NB4 (cell line): ENCODE data around the gene DSP.

Experiments
- DNase-seq: peaks from one replicate; pipeline ENCODE4 v3.0.0; 2010; ENCODE audit warnings: low read depth
- H3K4me3 ChIP-seq: one replicate; pipeline ENCODE4 v1.5.1; 2011; ENCODE audit warnings: mild to moderate bottlenecking, low read depth, low read length, moderate library complexity
- MYC ChIP-seq: IDR thresholded peaks from 2 replicates; pipeline ENCODE4 v1.6.1; 2011; ENCODE audit warnings: low read depth, low read length
- POLR2A ChIP-seq: IDR thresholded peaks from 2 replicates; pipeline ENCODE4 v1.6.1; 2011; ENCODE audit warnings: mild to moderate bottlenecking; ENCODE audit not compliant: insufficient read length; ENCODE audit errors: extremely low read depth
- TF ChIP-seq, protein P1 (sequence below): IDR thresholded peaks from one replicate; pipeline ENCODE4 v1.5.1; 2012; ENCODE audit warnings: low read depth, low read length
- TF ChIP-seq, protein P2 (sequence below): IDR thresholded peaks from 2 replicates; pipeline ENCODE4 v1.6.1; 2011; ENCODE audit warnings: low read depth, low read length

The DSP gene

DNA sequence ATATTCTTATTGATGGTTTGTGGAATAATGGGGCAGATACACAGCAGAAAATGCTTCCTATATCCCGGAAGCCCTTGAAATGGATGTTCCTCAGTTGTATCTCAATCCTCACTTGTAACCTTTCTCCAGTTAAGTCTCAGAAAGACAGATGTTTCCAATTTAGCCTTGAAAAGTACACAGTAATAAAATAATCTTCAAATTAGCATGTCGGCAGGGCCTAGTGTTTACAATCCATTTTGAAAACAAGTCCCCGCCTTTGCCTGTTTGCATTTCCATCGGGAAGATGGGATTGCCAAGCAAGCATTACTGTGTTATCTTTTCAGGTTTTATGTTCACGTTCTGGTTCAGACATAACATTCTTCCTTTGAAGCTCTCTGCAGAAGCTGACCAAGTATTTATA is 90.0 kb downstream of the DSP start:
- TF ChIP-seq POLR2A = no peak
- TF ChIP-seq, protein P1, sequence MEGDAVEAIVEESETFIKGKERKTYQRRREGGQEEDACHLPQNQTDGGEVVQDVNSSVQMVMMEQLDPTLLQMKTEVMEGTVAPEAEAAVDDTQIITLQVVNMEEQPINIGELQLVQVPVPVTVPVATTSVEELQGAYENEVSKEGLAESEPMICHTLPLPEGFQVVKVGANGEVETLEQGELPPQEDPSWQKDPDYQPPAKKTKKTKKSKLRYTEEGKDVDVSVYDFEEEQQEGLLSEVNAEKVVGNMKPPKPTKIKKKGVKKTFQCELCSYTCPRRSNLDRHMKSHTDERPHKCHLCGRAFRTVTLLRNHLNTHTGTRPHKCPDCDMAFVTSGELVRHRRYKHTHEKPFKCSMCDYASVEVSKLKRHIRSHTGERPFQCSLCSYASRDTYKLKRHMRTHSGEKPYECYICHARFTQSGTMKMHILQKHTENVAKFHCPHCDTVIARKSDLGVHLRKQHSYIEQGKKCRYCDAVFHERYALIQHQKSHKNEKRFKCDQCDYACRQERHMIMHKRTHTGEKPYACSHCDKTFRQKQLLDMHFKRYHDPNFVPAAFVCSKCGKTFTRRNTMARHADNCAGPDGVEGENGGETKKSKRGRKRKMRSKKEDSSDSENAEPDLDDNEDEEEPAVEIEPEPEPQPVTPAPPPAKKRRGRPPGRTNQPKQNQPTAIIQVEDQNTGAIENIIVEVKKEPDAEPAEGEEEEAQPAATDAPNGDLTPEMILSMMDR = no peak
- TF ChIP-seq MYC = no peak
- TF ChIP-seq, protein P2, sequence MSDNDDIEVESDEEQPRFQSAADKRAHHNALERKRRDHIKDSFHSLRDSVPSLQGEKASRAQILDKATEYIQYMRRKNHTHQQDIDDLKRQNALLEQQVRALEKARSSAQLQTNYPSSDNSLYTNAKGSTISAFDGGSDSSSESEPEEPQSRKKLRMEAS = no peak
- no peak for DNase-seq
- no peak overlapping the region for H3K4me3 ChIP-seq

DNA sequence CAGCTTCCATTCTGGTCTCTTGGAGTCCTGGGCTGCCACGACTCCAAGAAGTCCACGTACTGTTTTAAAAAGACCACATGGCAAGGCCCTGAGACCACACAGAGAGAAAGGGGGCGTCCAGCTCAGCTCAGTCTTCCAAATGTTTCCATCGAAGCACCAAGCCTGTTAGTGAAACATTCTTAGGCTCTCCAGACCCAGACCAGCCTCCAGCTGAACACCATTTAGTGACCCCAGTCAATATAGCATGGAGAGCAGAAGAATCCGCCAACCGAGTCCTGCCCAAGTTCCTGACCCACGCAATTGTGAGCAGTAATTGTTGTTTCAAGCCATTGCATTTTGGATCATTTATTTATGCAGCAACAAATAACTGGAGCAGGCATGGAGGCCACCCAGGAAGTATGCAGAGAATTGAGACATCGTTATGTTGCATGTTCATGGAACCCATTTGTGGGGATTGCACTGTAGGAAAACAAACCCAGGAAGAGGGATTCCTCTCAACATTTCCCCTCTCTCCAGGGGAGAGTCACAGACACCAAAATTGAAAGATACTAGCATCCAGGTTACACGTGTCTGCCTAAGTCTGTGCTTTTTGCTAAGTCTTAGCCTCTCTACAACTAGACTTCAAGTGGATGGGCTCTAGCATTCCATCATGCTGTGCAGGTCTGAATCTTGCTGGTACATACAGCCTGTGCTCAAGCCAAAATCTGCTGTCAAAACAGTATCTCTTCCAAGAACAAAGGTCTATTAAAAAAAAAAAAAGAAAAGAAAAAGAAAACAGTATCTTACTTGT is 91.2 kb downstream of the DSP start:
- H3K4me3 ChIP-seq = no peak overlapping the region
- no peak for DNase-seq
- TF ChIP-seq, protein P1 = no peak
- TF ChIP-seq, protein P2 = no peak
- TF ChIP-seq MYC (no peak), POLR2A (no peak)

DNA sequence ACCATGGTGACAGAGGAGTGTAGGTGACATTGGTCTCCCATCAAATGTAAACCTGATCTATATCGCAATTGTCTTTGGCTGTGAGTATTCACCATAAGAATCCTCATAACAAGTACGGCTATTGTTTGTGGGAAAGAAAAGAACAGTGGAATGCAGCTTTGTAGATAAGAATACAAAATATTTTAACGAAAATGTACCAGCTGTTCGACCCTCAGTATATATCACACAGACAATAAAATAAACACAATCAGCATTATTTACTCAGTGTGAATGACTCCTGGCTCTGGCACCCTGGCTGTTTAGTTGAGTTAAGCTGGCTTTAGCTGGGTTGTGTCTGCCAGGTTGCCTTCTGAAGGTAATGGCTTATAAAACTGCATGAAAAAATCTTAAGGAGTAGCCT is 91.9 kb downstream of the DSP start:
- DNase-seq = no peak
- no peak overlapping the region for H3K4me3 ChIP-seq
- TF ChIP-seq MYC = no peak
- TF ChIP-seq POLR2A = no peak
- TF ChIP-seq, protein P2 = no peak
- TF ChIP-seq, protein P1 = no peak

DNA sequence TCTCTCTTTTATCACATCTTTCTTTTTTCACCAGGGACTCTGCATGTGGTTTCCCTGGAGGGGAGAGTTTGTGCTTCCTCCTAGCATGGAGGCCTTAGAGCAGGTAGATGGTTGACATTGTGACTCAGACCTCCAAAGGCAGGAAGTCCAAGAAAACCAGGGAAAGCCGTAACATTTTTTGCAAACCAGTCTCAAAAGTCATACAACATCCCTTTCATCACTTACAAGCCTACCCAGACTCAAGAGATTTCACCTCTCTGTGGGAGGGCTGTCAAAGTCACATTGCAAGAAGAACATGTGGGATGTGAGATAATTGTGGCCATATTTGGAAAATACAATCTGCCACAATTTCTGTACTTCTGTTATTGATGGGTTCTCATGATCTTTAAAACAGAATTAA is 94.7 kb downstream of the DSP start:
- DNase-seq = no peak
- TF ChIP-seq MYC (no peak), POLR2A (no peak)
- TF ChIP-seq, protein P1 = no peak
- TF ChIP-seq, protein P2 = no peak
- no peak overlapping the region for H3K4me3 ChIP-seq
